Measurements from ENCODE around the gene TRMT11. TPM values are rescaled to one million over a fixed set of nuclear protein-coding genes. Genes with fewer than 3 reads are reported as not detected.

The TRMT11 gene
- total and polyA plus RNA-seq, 2 of the 13 experiments (the other 11 are each of a cell fraction or from before 2014, with no cell fraction given) = 42.2 to 81.9 TPM

DNA sequence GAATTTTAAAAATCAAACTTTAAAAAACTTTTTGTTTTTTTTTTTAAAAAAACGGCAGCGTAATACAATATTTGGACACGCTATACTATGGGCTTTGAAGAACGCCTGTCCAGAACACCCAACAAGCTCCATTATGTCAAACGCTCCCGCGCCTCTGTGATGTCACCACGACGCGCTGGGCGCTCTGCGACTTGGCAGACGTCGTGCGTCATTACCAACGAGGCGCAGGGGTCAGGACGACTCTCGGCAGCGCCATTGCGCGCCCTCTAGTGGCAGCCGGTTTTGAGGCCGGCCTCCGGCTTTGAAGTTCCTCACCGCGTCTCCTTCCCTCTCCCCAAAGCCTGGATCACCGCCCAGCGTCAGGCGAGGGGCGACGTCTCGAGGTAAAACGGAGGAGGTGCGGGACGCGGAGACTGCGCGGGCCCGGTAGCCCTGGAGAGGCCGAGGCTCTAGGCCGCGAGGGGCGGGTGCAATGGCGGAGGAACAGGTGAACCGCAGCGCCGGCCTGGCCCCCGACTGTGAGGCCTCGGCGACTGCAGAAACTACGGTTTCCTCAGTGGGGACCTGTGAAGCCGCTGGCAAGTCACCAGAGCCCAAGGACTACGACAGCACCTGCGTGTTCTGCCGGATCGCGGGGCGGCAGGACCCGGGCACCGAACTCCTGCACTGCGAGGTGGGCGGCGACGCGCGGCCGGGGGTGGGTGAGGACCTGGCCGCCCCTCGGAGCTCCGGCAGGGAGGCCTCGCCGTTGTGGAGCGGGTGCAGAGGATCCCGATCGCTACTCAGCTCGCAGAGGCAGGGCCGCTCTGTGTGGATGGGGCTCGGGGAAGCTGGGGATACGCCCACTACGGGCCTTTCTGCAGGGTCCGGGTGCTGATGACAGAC, 29.6 kb upstream of the TRMT11 start, which contains the start of gene HINT3 (continued):
- TF ChIP-seq GATAD1 (CRISPR knock-in tag; IDR thresholded peaks at IDR 0.05) (peak; percentile 98), ONECUT2 (CRISPR knock-in tag; IDR thresholded peaks at IDR 0.05) (no peak), MTF1 (CRISPR knock-in tag; IDR thresholded peaks at IDR 0.05) (peak; percentile 62; the same call in 1 of the 2 replicates), ZNF138 (CRISPR knock-in tag; IDR thresholded peaks at IDR 0.05; ENCODE audit: low read depth) (peak; percentile 98), ZMYM3 (CRISPR knock-in tag; IDR thresholded peaks at IDR 0.05) (peak; percentile 80), SOX5 (CRISPR knock-in tag; IDR thresholded peaks at IDR 0.05; ENCODE audit: borderline replicate concordance) (peak; percentile 67), ZNF124 (CRISPR knock-in tag; IDR thresholded peaks at IDR 0.05) (peak; percentile 88; the same call in 1 of the 2 replicates)
- TF ChIP-seq, protein P1, sequence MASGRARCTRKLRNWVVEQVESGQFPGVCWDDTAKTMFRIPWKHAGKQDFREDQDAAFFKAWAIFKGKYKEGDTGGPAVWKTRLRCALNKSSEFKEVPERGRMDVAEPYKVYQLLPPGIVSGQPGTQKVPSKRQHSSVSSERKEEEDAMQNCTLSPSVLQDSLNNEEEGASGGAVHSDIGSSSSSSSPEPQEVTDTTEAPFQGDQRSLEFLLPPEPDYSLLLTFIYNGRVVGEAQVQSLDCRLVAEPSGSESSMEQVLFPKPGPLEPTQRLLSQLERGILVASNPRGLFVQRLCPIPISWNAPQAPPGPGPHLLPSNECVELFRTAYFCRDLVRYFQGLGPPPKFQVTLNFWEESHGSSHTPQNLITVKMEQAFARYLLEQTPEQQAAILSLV (CRISPR knock-in tag; IDR thresholded peaks at IDR 0.05; ENCODE audit: borderline replicate concordance) = peak; percentile 88
- TF ChIP-seq, protein P2, sequence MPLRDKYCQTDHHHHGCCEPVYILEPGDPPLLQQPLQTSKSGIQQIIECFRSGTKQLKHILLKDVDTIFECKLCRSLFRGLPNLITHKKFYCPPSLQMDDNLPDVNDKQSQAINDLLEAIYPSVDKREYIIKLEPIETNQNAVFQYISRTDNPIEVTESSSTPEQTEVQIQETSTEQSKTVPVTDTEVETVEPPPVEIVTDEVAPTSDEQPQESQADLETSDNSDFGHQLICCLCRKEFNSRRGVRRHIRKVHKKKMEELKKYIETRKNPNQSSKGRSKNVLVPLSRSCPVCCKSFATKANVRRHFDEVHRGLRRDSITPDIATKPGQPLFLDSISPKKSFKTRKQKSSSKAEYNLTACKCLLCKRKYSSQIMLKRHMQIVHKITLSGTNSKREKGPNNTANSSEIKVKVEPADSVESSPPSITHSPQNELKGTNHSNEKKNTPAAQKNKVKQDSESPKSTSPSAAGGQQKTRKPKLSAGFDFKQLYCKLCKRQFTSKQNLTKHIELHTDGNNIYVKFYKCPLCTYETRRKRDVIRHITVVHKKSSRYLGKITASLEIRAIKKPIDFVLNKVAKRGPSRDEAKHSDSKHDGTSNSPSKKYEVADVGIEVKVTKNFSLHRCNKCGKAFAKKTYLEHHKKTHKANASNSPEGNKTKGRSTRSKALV (CRISPR knock-in tag; IDR thresholded peaks at IDR 0.05) = peak; percentile 96
- TF ChIP-seq, protein P3, sequence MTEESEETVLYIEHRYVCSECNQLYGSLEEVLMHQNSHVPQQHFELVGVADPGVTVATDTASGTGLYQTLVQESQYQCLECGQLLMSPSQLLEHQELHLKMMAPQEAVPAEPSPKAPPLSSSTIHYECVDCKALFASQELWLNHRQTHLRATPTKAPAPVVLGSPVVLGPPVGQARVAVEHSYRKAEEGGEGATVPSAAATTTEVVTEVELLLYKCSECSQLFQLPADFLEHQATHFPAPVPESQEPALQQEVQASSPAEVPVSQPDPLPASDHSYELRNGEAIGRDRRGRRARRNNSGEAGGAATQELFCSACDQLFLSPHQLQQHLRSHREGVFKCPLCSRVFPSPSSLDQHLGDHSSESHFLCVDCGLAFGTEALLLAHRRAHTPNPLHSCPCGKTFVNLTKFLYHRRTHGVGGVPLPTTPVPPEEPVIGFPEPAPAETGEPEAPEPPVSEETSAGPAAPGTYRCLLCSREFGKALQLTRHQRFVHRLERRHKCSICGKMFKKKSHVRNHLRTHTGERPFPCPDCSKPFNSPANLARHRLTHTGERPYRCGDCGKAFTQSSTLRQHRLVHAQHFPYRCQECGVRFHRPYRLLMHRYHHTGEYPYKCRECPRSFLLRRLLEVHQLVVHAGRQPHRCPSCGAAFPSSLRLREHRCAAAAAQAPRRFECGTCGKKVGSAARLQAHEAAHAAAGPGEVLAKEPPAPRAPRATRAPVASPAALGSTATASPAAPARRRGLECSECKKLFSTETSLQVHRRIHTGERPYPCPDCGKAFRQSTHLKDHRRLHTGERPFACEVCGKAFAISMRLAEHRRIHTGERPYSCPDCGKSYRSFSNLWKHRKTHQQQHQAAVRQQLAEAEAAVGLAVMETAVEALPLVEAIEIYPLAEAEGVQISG (CRISPR knock-in tag; IDR thresholded peaks at IDR 0.05) = peak; percentile 99
- TF ChIP-seq, protein P4, sequence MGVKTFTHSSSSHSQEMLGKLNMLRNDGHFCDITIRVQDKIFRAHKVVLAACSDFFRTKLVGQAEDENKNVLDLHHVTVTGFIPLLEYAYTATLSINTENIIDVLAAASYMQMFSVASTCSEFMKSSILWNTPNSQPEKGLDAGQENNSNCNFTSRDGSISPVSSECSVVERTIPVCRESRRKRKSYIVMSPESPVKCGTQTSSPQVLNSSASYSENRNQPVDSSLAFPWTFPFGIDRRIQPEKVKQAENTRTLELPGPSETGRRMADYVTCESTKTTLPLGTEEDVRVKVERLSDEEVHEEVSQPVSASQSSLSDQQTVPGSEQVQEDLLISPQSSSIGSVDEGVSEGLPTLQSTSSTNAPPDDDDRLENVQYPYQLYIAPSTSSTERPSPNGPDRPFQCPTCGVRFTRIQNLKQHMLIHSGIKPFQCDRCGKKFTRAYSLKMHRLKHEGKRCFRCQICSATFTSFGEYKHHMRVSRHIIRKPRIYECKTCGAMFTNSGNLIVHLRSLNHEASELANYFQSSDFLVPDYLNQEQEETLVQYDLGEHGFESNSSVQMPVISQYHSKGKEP (CRISPR knock-in tag; IDR thresholded peaks at IDR 0.05) = peak; percentile 91
- TF ChIP-seq, protein P5, sequence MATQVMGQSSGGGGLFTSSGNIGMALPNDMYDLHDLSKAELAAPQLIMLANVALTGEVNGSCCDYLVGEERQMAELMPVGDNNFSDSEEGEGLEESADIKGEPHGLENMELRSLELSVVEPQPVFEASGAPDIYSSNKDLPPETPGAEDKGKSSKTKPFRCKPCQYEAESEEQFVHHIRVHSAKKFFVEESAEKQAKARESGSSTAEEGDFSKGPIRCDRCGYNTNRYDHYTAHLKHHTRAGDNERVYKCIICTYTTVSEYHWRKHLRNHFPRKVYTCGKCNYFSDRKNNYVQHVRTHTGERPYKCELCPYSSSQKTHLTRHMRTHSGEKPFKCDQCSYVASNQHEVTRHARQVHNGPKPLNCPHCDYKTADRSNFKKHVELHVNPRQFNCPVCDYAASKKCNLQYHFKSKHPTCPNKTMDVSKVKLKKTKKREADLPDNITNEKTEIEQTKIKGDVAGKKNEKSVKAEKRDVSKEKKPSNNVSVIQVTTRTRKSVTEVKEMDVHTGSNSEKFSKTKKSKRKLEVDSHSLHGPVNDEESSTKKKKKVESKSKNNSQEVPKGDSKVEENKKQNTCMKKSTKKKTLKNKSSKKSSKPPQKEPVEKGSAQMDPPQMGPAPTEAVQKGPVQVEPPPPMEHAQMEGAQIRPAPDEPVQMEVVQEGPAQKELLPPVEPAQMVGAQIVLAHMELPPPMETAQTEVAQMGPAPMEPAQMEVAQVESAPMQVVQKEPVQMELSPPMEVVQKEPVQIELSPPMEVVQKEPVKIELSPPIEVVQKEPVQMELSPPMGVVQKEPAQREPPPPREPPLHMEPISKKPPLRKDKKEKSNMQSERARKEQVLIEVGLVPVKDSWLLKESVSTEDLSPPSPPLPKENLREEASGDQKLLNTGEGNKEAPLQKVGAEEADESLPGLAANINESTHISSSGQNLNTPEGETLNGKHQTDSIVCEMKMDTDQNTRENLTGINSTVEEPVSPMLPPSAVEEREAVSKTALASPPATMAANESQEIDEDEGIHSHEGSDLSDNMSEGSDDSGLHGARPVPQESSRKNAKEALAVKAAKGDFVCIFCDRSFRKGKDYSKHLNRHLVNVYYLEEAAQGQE (IDR thresholded peaks at IDR 0.05; ENCODE audit: borderline replicate concordance in 1 of 2, low read depth in 1 of 2, low read length in 2 of 2) = peak in 1 of 2 experiments; percentile 63; a peak in 1 of 4 replicates
- TF ChIP-seq, protein P6, sequence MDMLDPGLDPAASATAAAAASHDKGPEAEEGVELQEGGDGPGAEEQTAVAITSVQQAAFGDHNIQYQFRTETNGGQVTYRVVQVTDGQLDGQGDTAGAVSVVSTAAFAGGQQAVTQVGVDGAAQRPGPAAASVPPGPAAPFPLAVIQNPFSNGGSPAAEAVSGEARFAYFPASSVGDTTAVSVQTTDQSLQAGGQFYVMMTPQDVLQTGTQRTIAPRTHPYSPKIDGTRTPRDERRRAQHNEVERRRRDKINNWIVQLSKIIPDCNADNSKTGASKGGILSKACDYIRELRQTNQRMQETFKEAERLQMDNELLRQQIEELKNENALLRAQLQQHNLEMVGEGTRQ (IDR thresholded peaks at IDR 0.05; ENCODE audit: low read depth, low read length) = no peak
- TF ChIP-seq, protein P6 (CRISPR knock-in tag; IDR thresholded peaks at IDR 0.05; ENCODE audit: borderline replicate concordance) = peak; percentile 69; the same call in 1 of the 2 replicates

All from HepG2 (cell line).